Skin of body (tissue), 2 donors: ENCODE measurements around the gene ATP6V1G3. TPM values are rescaled to one million over a fixed set of nuclear protein-coding genes. Genes with fewer than 3 reads are reported as not detected.
"Not testable (repeated sequence)": the region's sequence is repeated elsewhere in the genome, so short reads cannot be mapped to it uniquely, and the experiment has no call there.

Source experiments
- DNase-seq: peaks from one replicate; lab custom pipeline; 2025; lab: John Stamatoyannopoulos, UW
- total RNA-seq: library from RNA; depleted of rRNA; stranded (reverse); fragments of >200 nt; gene quantifications from one replicate; pipeline ENCODE4 v1.2.3, GENCODE V29; 2014

ATP6V1G3 gene
- total RNA-seq, 1 donor from 2014 or later: not detected

GRCh38 chr1:198497326-198498102, 43.0 kb downstream of the ATP6V1G3 start:
- no peak for DNase-seq

DNA sequence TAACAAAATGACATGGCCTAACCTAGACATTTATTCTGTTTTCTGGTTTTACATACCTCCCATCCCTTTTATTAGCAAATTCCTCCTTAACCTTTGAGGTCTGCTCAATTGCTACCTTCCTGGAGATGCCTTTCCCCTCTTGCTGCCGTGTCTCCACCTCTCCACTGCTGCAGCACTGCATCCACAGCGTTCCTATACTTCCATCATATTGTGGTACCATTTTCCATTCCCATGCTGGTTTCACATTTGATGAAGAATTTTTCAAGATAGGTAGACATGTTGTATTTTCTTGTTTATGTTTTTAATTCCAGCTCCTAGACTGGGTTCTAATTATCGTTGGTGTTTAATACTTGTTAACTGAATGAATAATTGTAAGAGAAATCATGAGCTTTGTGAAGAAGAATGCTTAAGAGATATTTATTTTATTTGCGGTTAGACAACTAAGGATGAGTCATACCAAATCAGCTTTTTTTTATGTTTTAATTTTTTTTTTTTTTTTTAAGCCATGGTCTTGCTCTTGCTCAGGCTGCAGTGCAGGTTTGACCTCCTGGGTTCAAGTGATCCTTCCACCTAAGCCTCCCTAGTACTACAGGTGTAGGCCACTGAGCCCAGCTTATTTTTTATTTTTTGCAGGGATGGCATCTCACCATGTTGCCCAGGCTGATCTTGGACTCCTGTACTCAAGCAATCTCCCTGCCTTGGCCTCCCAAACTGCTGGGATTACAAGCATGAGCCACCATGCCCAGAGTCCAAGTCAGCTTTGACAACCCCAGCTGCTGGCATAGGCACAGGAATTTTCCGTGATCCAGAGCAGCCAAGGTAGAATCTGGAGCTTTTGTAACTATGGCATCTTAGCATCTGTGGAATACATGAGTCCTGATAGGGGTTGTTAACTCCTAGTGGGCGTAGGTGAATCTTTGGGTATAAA, 44.0 kb downstream of the ATP6V1G3 start:
- no peak for DNase-seq

DNA sequence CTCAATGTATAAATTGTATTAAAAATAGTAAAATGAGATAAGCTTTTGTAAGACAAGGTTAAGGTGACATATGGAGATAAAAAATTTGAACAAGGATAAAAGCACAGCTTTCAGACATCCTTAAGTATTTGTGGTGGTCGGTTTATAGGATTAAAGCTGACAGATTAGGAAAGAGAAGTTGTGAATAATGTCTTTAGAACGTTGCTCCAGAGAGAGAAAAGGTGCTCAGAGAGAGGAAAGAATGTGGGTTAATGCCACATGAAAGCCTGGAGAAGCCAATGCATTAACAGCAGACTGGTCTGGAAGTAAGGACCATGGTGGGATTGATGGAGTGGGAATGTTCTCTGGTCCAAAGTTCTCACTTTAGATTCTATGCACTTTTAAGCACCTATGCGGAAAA, 44.8 kb downstream of the ATP6V1G3 start:
- no peak for DNase-seq

- no peak for DNase-seq
These were observed 45.8 kb downstream of the ATP6V1G3 start for GRCh38 chr1:198494658-198495103.

DNA sequence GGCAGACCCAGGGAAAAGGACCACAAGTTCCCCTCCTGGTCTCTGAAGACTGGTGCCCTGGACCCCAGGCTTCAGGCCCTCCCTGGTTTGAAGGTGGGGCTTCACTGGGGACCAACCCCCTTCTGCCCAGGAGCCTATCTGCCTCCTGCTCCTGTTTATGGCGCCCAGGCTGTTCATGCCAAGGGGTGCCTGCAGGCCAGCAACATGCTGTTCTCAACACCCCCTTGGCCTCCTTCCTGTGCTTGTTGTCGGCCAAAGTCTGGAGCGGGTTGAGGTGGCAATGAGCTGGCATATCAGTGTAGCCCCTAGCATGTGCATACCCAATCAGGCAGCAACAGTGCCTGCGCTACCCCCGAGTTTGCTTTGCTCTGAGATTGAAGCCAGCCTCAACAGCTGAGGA, 46.3 kb downstream of the ATP6V1G3 start:
- no peak for DNase-seq

- DNase-seq: no peak
These were observed 47.2 kb downstream of the ATP6V1G3 start for GRCh38 chr1:198493329-198493728.

GRCh38 chr1:198492872-198493271, 47.6 kb downstream of the ATP6V1G3 start:
- DNase-seq: no peak

DNA sequence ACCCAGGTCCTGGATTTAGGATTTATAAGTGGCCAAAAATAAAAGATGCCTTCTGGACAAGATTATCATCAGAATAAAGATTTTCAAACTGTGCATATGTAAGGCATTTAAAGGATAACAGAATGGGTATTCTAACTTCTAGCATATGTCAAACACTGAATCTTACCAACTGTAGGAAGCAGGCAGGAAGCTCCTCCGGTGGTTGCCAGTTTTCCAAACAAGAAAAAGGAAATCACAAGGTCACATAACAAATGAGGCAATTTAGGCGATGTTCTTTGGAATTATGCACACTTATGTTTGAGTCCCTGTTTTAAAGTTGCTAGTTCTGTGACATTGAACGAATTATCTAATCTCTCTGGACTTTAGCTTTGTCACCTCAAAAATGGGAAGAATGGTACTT, 48.9 kb downstream of the ATP6V1G3 start:
- no peak for DNase-seq

DNA sequence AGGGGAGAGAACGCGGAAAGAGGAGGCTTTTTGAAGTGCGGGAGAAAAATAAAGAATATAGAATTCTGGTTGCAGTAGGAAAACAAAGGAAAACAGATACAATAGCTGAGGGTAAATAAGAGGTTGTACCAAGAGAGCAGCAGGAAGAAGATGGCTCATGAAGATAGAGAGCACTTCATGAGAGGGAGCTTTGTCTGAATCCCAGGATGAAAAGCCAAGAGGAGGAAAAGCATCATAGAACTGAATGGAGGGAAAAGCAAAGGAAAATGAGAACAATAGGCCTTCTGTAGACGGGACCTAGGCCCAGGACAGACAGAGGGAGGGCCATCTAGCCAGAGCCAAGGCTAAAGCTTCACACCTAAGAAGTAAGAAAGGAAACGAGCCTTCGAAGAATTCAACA, 49.5 kb downstream of the ATP6V1G3 start:
- no peak for DNase-seq

DNA sequence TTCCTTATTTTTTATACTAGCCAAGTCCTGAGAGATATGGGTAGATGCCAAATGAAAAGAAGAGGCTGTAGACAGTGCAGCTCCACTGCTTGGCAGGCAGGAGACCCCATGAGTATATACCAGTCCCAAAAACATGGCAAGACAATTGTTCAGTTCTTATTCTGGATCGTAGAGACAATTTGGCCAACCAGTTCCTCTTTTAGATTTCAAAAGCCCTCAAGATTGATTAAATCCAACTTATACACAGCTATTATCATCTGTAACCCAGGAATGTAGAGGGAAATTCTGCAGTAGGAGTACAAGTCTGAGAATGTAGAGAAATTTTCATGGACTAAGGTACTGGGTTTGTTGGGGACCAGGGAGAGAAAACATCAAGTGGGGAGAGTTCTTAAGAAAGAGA, 50.3 kb downstream of the ATP6V1G3 start:
- no peak for DNase-seq

DNA sequence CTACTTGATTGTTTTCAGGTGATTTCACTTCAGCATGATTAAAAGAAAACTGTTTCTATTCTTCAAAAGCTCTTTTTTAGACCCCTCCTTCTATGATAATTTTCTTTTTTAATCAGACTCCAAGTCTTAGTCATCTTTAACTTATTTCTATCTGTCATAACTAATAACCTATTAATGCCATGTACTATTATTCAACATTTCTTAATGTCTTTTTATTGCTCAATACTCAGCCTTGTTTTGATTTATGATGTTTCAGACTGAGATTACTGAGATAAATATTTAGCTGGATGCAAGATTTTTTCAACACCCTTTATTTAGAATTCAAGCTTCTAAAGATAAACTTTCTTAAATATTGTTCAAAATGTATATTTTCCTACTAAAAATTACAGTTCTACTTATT, 53.6 kb downstream of the ATP6V1G3 start:
- no peak for DNase-seq

GRCh38 chr1:198483645-198484044, 56.8 kb downstream of the ATP6V1G3 start:
- DNase-seq: no peak

GRCh38 chr1:198483006-198483405, 57.5 kb downstream of the ATP6V1G3 start:
- no peak for DNase-seq

- DNase-seq: no peak
These were observed 58.8 kb downstream of the ATP6V1G3 start for GRCh38 chr1:198481661-198482060.

GRCh38 chr1:198480876-198481275, 59.6 kb downstream of the ATP6V1G3 start:
- no peak for DNase-seq

GRCh38 chr1:198477354-198477753, 63.1 kb downstream of the ATP6V1G3 start:
- DNase-seq: not testable (repeated sequence)

Other genes with a start within 250 kb of the ATP6V1G3 start
- gene PTPRC, start 98.4 kb upstream of the ATP6V1G3 start, total RNA-seq: 25.4 TPM